8988T (cell line): ENCODE data around the gene CIAO3.

Experiments used
- DNase-seq: peaks from one replicate; pipeline ENCODE4 v3.0.0; 2011

CIAO3 gene

GRCh38 chr16:775236-775796, 34.5 kb upstream of the CIAO3 start:
- no peak for DNase-seq

- no peak for DNase-seq
These were observed 33.5 kb upstream of the CIAO3 start for GRCh38 chr16:774086-775001.

DNA sequence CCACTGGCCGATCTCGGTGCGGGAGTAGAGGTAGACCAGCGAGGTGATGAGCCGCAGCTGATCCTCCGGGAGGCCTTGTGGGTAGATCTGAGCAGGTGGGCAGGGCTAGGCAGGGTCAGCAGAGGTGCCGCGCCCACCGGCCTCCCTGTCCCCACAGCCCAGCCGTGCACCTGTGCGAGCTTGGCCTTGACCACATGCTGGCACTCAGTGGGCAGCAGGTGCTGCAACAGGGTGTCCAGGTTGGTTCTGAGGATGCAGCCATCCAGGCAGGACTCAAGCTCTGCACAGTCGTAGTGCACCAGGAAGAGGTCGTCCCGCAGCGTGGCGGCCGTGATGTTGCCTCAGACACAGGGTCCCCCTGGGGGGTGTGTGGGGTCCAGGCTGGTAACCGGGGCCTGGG, 32.2 kb upstream of the CIAO3 start:
- DNase-seq = no peak

GRCh38 chr16:770411-770810, 29.6 kb upstream of the CIAO3 start:
- DNase-seq = no peak

DNA sequence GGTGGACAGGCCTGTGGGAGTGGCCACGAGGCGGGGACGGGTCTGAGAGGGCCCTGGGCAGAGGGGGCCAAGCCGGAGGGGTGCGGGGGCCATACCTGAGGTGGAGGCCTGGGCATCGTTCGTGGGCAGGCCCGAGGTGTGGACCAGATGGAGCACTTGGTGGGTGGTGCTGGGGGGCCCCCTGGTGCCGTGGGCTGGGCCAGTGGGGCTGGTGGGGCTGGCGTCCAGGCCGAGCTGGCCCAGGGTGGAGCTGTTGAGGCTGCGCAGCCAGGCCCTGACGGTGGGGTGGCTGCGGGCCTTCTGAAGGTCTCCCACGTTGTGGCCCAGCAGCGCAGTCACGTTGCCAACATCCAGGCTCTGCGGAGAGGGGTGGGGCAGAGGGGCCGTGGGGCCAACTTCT, 29.1 kb upstream of the CIAO3 start:
- no peak for DNase-seq

GRCh38 chr16:769184-769784, 28.5 kb upstream of the CIAO3 start:
- DNase-seq = no peak

GRCh38 chr16:768428-768827, 27.6 kb upstream of the CIAO3 start:
- DNase-seq = no peak

DNA sequence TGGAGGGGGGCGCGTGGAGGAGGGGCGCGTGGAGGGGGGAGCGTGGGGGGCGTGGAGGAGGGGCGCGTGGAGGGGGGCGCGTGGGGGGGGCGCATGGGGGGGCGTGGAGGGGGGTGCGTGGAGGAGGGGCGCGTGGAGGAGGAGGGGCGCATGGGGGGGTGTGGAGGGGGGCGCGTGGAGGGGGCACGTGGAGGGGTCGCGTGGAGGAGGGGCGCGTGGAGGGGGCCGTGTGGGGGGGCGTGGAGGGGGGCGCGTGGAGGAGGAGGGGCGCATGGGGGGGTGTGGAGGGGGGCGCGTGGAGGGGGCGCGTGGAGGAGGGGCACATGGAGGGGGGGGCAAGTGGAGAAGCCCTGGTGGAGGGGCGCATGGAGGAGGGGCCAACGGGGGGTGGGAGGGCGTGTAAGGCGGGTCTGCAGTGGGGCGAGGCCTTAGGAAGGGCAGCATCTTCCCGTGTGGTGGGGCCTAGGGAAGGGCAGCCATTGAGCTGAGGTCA, 27.0 kb upstream of the CIAO3 start:
- DNase-seq = no peak

DNA sequence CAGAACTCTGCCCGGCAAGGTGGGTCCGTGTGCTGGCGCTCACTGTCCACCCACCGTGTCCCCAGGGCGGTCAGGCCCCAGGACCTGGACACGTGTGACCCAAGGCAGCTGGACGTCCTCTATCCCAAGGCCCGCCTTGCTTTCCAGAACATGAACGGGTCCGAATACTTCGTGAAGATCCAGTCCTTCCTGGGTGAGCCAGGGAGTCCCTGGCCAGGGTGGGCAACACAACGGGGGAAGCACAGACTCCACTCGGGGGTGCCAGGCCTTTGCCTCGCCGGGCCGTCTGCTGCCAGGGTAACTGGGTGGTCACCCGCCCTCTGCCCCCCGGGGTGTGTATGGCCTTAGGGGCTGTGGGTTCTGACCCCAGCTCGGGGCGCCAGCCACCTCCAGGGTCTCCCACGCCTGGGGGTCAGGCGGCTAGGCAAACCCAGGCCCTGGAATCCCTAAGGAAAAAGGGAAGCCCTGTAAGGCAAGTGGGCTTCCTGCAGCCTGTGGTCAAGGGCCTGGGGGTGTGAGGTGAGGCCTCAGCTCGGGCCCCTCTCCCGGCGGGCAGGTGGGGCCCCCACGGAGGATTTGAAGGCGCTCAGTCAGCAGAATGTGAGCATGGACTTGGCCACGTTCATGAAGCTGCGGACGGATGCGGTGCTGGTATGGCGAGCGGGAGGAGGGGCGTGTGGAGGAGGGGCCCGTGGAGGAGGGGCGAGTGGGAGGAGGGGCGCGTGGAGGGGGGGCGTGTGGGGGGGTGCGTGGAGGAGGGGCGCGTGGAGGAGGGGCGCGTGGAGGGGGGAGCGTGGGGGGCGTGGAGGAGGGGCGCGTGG, 26.2 kb upstream of the CIAO3 start:
- DNase-seq = no peak

- no peak for DNase-seq
These were observed 25.4 kb upstream of the CIAO3 start for GRCh38 chr16:766008-766819.

GRCh38 chr16:765488-765865, 24.7 kb upstream of the CIAO3 start:
- no peak for DNase-seq

DNA sequence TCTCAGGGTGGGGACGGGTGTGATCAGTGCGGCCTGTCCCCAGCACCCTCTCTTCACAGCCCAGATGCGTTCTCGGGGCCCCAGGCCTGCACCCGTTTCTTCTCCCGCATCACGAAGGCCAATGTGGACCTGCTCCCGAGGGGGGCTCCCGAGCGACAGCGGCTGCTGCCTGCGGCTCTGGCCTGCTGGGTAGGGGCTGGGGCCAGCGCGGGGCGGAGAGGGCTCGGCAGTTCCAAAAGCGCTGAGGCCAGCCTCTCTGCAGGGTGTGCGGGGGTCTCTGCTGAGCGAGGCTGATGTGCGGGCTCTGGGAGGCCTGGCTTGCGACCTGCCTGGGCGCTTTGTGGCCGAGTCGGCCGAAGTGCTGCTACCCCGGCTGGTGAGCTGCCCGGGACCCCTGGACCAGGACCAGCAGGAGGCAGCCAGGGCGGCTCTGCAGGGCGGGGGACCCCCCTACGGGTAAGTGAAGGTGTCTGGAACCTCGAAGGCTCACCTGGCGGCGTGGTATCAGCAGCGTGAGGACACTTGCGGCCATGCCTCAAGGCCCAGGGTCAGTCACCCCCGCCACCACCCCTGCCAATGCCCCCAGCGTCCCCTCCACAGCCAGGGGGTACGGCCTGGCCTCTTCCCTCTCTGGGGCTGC, 24.2 kb upstream of the CIAO3 start:
- DNase-seq = no peak

GRCh38 chr16:764184-764750, 23.5 kb upstream of the CIAO3 start:
- no peak for DNase-seq

- no peak for DNase-seq
These were observed 22.8 kb upstream of the CIAO3 start for GRCh38 chr16:763369-764183.

DNA sequence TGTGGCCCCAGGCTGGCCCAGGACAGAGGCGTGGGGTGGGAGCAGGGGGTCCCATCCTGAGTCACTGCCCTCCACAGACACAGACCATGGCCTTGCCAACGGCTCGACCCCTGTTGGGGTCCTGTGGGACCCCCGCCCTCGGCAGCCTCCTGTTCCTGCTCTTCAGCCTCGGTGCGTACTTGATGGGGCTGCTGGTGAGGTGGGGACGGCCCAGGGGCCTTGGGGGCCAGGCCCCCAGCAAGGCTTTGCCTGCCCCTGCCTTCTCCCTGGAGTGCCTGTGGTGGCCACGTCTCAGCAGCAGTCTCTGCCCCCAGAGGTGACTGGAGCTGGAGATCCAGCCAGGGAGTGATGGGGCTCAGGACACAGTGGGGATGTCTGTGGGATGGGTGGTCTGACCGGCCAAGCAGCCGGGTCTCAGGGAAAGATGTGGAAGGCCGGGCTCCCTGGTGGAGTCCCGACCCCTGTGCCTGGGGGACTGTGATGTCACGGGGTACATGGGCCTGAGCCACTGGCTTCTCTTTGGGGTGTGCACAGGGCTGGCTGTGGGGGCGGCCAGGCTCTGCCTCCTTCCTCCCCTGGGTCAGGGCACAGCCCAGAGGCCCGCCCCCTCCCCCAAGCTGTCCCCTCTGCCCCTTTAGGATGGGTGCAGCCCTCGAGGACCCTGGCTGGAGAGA, 21.9 kb upstream of the CIAO3 start:
- no peak for DNase-seq

- DNase-seq = no peak
These were observed 21.1 kb upstream of the CIAO3 start for GRCh38 chr16:761625-762513.

- no peak for DNase-seq
These were observed 19.9 kb upstream of the CIAO3 start, which contains the start of gene MSLN for GRCh38 chr16:760545-761343. TSS of gene MSLN (plus strand) at chr16:760734. CDS start at chr16:762681, 1,947 bp downstream.

GRCh38 chr16:760065-760464, 19.3 kb upstream of the CIAO3 start:
- DNase-seq = no peak
